ENCODE measurements around the gene SPTBN5. TPM values are rescaled to one million over a fixed set of nuclear protein-coding genes. Genes with fewer than 3 reads are reported as not detected.
A peak's percentile ranks its signal among the peaks of the same experiment; 100 is the strongest.

The SPTBN5 gene
- total RNA-seq, 1 donor = 0.18 TPM

DNA sequence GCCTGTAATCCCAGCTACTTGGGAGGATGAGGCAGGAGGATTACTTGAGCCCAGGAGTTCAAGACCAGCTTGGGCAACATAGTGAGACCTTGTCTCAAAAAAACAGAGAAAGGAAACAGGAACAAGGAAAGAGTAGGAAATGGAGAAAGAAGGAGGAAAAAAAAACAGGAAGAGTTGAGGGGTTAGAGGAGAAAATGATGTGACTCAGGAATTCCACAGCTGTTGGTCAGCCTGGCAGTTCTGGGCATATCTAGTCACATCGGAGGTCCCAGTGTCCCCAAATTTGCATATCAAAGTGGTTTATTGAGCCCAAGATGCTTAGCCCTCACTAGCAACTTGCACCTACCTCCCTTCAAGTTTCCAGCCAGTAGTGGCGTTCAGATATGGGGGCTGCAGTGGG lies 84.7 kb downstream of the SPTBN5 start:
- no peak for DNase-seq (ENCODE audit: low read depth)
- no peak overlapping the region for H3K4me3 ChIP-seq (ENCODE audit: low read depth, low read length)

DNA sequence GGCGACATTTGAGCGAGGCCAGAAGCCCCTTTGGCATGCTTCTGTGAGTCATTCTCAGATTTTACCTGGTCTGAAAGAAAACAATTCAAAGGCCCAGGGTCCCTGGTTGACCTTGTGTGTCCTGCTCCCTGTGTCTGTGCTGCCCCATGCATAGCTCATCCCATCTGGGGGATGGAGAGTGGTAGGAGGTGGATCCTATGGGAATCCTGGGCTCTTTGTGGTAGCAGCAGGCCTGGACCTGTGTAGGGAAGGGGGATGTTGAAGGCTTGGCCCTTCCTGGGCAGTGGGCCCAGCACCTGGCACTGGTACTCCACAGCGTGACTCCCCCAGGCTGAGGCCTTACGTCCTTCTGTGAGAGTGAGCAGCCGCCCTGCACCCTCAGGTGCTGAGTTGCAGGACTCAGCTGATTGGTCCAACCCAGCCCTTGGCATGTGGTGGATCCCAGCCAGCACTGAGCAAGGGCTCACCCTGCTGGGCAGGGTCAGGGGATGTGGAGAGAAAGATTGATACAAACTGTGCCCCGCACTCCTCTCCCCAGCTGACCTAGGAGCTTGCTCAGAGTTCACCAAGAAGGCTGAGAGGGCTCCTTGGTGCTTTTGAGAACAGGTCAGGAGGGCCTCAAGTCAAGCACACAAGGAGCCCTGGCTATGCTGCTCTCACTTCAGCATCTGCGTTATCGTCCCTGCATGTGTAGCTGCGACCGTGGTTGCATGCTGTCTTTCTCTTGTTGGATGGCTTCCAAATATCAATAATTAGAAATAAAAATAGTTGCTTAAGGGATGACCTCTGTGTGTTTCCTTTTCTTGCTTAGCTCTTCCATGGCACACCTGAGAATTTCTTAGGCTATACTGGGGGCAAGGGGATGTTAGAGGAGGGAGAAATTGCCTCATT lies 87.3 kb downstream of the SPTBN5 start:
- no peak overlapping the region for H3K4me3 ChIP-seq (ENCODE audit: low read depth, low read length)
- DNase-seq (ENCODE audit: low read depth) = no peak
- no peak for TF ChIP-seq CTCF (IDR thresholded peaks at IDR 0.05; ENCODE audit: insufficient read depth, low read length)

More for the DNA sequence above, 84.7 kb downstream of the SPTBN5 start:
- TF ChIP-seq CTCF (IDR thresholded peaks at IDR 0.05; ENCODE audit: insufficient read depth, low read length) = no peak

- H3K4me3 ChIP-seq (ENCODE audit: low read depth, low read length) = no peak overlapping the region
- no peak for DNase-seq (ENCODE audit: low read depth)
- no peak for TF ChIP-seq CTCF (IDR thresholded peaks at IDR 0.05; ENCODE audit: insufficient read depth, low read length)
Measured at GRCh38 chr15:41805711-41806110, 88.1 kb downstream of the SPTBN5 start.

DNA sequence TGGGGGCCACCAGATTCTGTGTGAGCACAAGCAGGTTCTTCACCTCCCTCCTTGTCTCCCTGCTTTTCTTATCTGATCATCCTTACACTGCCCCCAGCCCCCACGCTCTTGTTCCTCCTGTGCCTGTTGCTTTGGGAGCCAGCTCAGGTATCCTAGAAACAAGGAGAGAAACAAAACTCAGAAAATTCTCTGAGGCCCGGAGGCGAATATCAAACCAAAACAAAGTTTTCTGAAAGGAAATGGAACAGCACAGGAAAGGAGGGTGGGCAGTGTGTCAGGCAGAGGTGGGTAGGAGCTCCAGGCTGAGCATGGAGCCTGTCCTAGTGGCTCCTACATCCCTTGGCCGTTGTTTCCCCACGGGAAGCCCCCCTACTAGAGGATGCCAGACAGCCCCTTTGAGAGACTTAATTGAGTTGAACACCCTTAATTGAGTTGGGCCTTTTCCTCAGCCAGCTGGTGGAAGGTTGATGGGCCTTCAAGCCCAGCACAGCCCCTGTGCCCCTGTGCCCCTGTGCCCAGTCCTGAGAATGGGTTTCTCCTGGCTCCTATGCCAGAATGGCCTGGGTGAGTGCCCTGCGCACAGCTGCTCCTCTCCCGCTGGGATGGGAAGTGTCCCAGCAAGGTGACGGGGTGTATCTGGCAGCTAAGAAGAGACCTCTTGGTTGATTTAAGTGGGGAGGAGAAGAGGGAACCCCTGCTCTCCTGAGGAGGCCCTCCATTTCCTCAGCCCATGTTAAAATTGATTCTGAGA lies 88.8 kb downstream of the SPTBN5 start:
- H3K4me3 ChIP-seq (ENCODE audit: low read depth, low read length) = no peak overlapping the region
- TF ChIP-seq CTCF (IDR thresholded peaks at IDR 0.05; ENCODE audit: insufficient read depth, low read length) = no peak
- DNase-seq (ENCODE audit: low read depth) = no peak

- no peak overlapping the region for H3K4me3 ChIP-seq (ENCODE audit: low read depth, low read length)
- no peak for DNase-seq (ENCODE audit: low read depth)
- no peak for TF ChIP-seq CTCF (IDR thresholded peaks at IDR 0.05; ENCODE audit: insufficient read depth, low read length)
Measured at GRCh38 chr15:41804361-41804760, 89.5 kb downstream of the SPTBN5 start.

GRCh38 chr15:41801850-41802455 lies 91.9 kb downstream of the SPTBN5 start:
- H3K4me3 ChIP-seq (ENCODE audit: low read depth, low read length) = no peak overlapping the region
- DNase-seq (ENCODE audit: low read depth) = peak; percentile 41
- no peak for TF ChIP-seq CTCF (IDR thresholded peaks at IDR 0.05; ENCODE audit: insufficient read depth, low read length)
